ENCODE results near the gene MIEN1. TPM values are rescaled to one million over a fixed set of nuclear protein-coding genes. Genes with fewer than 3 reads are reported as not detected.
"Not testable (repeated sequence)": the region's sequence is repeated elsewhere in the genome, so short reads cannot be mapped to it uniquely, and the experiment has no call there.

MIEN1 gene
- total RNA-seq, 2 donors from 2014 or later, result 46.5 to 119 TPM

DNA sequence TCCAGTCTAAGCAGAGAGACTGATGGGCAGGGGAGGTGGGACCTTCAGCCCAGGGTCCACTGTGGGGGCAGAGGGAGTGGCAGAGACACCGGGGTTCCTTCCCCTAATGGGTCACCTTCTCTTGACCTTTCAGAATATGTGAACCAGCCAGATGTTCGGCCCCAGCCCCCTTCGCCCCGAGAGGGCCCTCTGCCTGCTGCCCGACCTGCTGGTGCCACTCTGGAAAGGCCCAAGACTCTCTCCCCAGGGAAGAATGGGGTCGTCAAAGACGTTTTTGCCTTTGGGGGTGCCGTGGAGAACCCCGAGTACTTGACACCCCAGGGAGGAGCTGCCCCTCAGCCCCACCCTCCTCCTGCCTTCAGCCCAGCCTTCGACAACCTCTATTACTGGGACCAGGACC lies 2.8 kb downstream of the MIEN1 start:
- H3K4me3 ChIP-seq, result no peak overlapping the region
- H3K9me3 ChIP-seq, result no peaks in the 10 kb centered on the region
- no peak for DNase-seq (ENCODE audit: low spot score)
- H3K4me1 ChIP-seq (replicated peaks), result no peaks in the 10 kb centered on the region
- no peaks in the 10 kb centered on the region for H3K27me3 ChIP-seq (replicated peaks; ENCODE audit: insufficient read depth)
- 75% methylated on average over 10 of the region's 10 CpGs for WGBS
- TF ChIP-seq POLR2AphosphoS5 (IDR thresholded peaks at IDR 0.05), result no peak
- TF ChIP-seq CTCF (IDR thresholded peaks at IDR 0.05), result no peak
- TF ChIP-seq POLR2A (IDR thresholded peaks at IDR 0.05), result no peak
- peak overlapping the region; percentile 18 to 31 for H3K27ac ChIP-seq
- H3K36me3 ChIP-seq, result peaks cover 0 to 22% of the 10 kb centered on the region in 2 donors
- intact Hi-C loops (cut with DNase I), result no loop called here

GRCh38 chr17:39726617-39727016 lies 3.7 kb downstream of the MIEN1 start:
- WGBS, result 90% methylated on average over 9 of the region's 9 CpGs
- H3K36me3 ChIP-seq, result peaks cover 0 to 22% of the 10 kb centered on the region in 2 donors
- no peak overlapping the region for H3K27ac ChIP-seq
- H3K4me3 ChIP-seq, result no peak overlapping the region
- no peak for DNase-seq (ENCODE audit: low spot score)
- no peak for TF ChIP-seq CTCF (IDR thresholded peaks at IDR 0.05)
- no peak for TF ChIP-seq POLR2AphosphoS5 (IDR thresholded peaks at IDR 0.05)
- no peak for TF ChIP-seq POLR2A (IDR thresholded peaks at IDR 0.05)
- intact Hi-C loops (cut with DNase I), result no loop called here
- no peaks in the 10 kb centered on the region for H3K27me3 ChIP-seq (replicated peaks; ENCODE audit: insufficient read depth)
- H3K9me3 ChIP-seq, result no peaks in the 10 kb centered on the region
- H3K4me1 ChIP-seq (replicated peaks), result no peaks in the 10 kb centered on the region

GRCh38 chr17:39725923-39726322 lies 4.4 kb downstream of the MIEN1 start:
- WGBS, result 96% methylated on average over 1 of the region's 1 CpG
- H3K4me1 ChIP-seq (replicated peaks); H3K4me3 ChIP-seq; DNase-seq (ENCODE audit: low spot score); H3K27ac ChIP-seq; intact Hi-C loops (cut with DNase I); H3K9me3 ChIP-seq; H3K27me3 ChIP-seq (replicated peaks; ENCODE audit: insufficient read depth): not testable (repeated sequence)
- peaks cover 0 to 22% of the 10 kb centered on the region in 2 donors for H3K36me3 ChIP-seq

DNA sequence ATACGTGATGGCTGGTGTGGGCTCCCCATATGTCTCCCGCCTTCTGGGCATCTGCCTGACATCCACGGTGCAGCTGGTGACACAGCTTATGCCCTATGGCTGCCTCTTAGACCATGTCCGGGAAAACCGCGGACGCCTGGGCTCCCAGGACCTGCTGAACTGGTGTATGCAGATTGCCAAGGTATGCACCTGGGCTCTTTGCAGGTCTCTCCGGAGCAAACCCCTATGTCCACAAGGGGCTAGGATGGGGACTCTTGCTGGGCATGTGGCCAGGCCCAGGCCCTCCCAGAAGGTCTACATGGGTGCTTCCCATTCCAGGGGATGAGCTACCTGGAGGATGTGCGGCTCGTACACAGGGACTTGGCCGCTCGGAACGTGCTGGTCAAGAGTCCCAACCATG lies 5.6 kb downstream of the MIEN1 start:
- Histone ChIP-seq H3K4me1 (replicated peaks) (no peaks in the 10 kb centered on the region), H3K27ac (no peak overlapping the region), H3K36me3 (peaks cover 0 to 22% of the 10 kb centered on the region in 2 donors), H3K27me3 (replicated peaks; ENCODE audit: insufficient read depth) (no peaks in the 10 kb centered on the region), H3K9me3 (no peaks in the 10 kb centered on the region), H3K4me3 (no peak overlapping the region)
- intact Hi-C loops (cut with DNase I), result no loop called here
- no peak for DNase-seq (ENCODE audit: low spot score)
- TF ChIP-seq POLR2AphosphoS5 (IDR thresholded peaks at IDR 0.05), result no peak
- WGBS, result 92% methylated on average over 12 of the region's 13 CpGs

DNA sequence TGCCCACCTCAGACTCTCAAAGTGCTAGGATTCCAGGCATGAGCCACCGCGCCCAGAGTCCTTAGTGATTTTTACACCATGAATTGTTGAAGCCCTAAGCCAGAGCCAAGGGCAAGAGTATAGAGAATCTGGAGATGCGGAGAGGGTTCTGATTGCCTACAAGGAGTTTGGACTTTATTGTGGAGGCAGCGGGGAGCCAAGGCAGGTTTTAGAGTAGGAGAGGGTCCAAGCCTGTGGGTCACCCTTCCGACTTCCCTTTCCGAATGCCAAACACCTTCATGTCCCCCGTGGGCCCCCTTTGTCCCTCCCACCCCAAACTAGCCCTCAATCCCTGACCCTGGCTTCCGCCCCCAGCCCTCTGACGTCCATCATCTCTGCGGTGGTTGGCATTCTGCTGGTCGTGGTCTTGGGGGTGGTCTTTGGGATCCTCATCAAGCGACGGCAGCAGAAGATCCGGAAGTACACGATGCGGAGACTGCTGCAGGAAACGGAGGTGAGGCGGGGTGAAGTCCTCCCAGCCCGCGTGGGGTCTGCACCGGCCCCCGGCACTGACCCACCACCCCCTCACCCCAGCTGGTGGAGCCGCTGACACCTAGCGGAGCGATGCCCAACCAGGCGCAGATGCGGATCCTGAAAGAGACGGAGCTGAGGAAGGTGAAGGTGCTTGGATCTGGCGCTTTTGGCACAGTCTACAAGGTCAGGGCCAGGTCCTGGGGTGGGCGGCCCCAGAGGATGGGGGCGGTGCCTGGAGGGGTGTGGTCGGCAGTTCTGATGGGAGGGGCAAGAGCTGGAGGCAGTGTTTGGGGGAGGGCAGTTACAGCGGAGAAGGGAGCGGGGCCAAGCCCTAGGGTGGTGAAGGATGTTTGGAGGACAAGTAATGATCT lies 7.1 kb downstream of the MIEN1 start:
- Histone ChIP-seq H3K4me1 (replicated peaks) (no peaks in the 10 kb centered on the region), H3K9me3 (no peaks in the 10 kb centered on the region), H3K27ac (no peak overlapping the region), H3K4me3 (no peak overlapping the region), H3K27me3 (replicated peaks; ENCODE audit: insufficient read depth) (no peaks in the 10 kb centered on the region), H3K36me3 (peaks cover 0 to 22% of the 10 kb centered on the region in 2 donors)
- WGBS, result 79% methylated on average over 34 of the region's 34 CpGs
- no peak for DNase-seq (ENCODE audit: low spot score)
- TF ChIP-seq CTCF (IDR thresholded peaks at IDR 0.05) (no peak), POLR2AphosphoS5 (IDR thresholded peaks at IDR 0.05) (no peak), POLR2A (IDR thresholded peaks at IDR 0.05) (no peak)
- intact Hi-C loops (cut with DNase I), result no loop called here

DNA sequence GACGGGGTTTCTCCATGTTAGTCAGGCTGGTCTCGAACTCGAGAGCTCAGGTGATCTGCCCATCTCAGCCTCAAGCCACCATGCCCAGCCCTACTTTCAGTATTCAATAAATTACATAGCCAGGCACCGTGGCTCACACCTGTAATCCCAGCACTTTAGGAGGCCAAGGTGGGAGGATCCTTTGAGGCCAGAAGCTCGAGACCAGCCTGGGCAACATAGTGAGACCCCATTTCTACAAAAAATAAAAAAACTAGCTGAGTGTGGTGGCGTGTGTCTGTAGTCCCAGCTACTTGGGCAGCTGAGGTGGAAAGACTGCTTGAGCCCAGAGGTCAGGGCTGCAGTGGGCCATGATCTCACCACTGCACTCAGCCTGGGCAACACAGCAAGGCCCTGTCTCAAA lies 8.2 kb downstream of the MIEN1 start:
- H3K4me1 ChIP-seq (replicated peaks), result no peaks in the 10 kb centered on the region
- no peak overlapping the region for H3K27ac ChIP-seq
- intact Hi-C loops (cut with DNase I), result no loop called here
- 97% methylated on average over 6 of the region's 6 CpGs for WGBS
- H3K27me3 ChIP-seq (replicated peaks; ENCODE audit: insufficient read depth), result no peaks in the 10 kb centered on the region
- no peak for DNase-seq (ENCODE audit: low spot score)
- peaks cover 0 to 12% of the 10 kb centered on the region in 2 donors for H3K36me3 ChIP-seq
- H3K4me3 ChIP-seq, result no peak overlapping the region
- H3K9me3 ChIP-seq, result no peaks in the 10 kb centered on the region
- TF ChIP-seq POLR2AphosphoS5 (IDR thresholded peaks at IDR 0.05) (no peak), CTCF (IDR thresholded peaks at IDR 0.05) (no peak), POLR2A (IDR thresholded peaks at IDR 0.05) (no peak)

Data from prostate gland (tissue), 2 donors.